ENCODE measurements around the gene HIPK2. TPM values are rescaled to one million over a fixed set of nuclear protein-coding genes. Genes with fewer than 3 reads are reported as not detected.

Gene HIPK2
- polyA plus RNA-seq, 2 of the 4 experiments (the other 2 are of a cell fraction): 11.3 to 12.1 TPM

DNA sequence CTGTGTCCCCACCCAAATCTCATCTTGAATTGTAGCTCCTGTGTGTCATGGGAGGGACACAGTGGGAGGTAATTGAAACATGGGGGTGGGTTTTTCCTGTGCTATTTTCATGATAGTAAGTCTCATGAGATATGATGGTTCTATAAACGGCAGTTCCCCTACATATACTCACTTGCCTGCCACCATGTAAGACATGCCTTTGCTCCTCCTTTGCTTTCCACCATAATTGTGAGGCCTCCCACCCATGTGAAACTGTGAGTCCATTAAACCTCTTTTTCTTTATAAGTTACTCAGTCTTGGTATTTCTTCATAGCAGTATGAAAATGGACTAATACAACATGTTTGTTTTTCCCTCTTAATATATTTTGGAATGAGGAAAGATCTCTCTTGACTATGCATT is 26.8 kb upstream of the HIPK2 start (continued):
- TF ChIP-seq SMC3 (IDR thresholded peaks at IDR 0.05) (no peak), CBX2 (IDR thresholded peaks at IDR 0.05; ENCODE audit: borderline replicate concordance, low read depth) (no peak)

DNA sequence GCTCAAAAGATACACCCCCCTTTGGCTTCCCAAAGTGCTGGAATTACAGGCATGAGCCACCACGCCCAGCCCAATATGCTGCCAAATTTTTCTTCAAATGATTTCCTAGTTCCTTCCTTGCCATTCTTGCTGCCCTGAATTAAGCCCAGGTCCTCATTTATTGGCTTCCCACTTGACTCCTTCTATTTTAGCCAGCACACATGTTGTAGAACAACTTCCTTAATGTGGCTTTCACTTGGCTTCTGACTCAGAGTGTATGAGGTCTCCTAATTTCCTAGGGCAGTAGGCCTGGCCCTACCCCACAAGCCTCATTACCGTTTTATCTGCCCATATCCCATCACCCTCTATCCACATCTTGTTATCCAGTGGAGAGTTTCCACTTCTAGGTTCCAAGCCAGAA is 21.8 kb upstream of the HIPK2 start:
- DNase-seq (ENCODE audit: low read depth in 1 of 2, low spot score in 1 of 2) (no peak), ATAC-seq (no peak), FAIRE-seq (no peak)
- Histone ChIP-seq H3K4me3 (no peak overlapping the region), H3K4me1 (no peaks in the 10 kb centered on the region), H3K9me3 (peaks cover 13% of the 10 kb centered on the region), H3K4me2 (no peak overlapping the region), H3K27ac (no peak overlapping the region)
- ChIA-PET POLR2A (interaction anchor here (0.6 kb wide), 1 partner anchor 22 kb away, joined by 5 read pairs; the partner anchor contains the start of gene HIPK2), CTCF (interaction anchor here (2.0 kb wide), 1 partner anchor 12 kb away, joined by 5 read pairs; no protein-coding TSS in a partner anchor)
- TF ChIP-seq ZNF302 (CRISPR knock-in tag; IDR thresholded peaks at IDR 0.05): no peak
- no peak for TF ChIP-seq FOXS1 (CRISPR knock-in tag; IDR thresholded peaks at IDR 0.05)
- TF ChIP-seq, protein P1, sequence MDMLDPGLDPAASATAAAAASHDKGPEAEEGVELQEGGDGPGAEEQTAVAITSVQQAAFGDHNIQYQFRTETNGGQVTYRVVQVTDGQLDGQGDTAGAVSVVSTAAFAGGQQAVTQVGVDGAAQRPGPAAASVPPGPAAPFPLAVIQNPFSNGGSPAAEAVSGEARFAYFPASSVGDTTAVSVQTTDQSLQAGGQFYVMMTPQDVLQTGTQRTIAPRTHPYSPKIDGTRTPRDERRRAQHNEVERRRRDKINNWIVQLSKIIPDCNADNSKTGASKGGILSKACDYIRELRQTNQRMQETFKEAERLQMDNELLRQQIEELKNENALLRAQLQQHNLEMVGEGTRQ (IDR thresholded peaks at IDR 0.05): no peak
- TF ChIP-seq CBX8 (IDR thresholded peaks at IDR 0.05): no peak
- no peak for TF ChIP-seq KDM5A (IDR thresholded peaks at IDR 0.05)
- TF ChIP-seq POLR2A (IDR thresholded peaks at IDR 0.05; ENCODE audit: low read length): no peak
- TF ChIP-seq HOXB13 (CRISPR knock-in tag; IDR thresholded peaks at IDR 0.05; ENCODE audit: low read depth): no peak
- no peak for TF ChIP-seq HEYL (CRISPR knock-in tag; IDR thresholded peaks at IDR 0.05)
- no peak for TF ChIP-seq FOSB (CRISPR knock-in tag; IDR thresholded peaks at IDR 0.05)
- TF ChIP-seq RNF2 (IDR thresholded peaks at IDR 0.05; ENCODE audit: borderline replicate concordance, low read depth): no peak
- no peak for TF ChIP-seq EHF (CRISPR knock-in tag; IDR thresholded peaks at IDR 0.05)
- TF ChIP-seq BHLHE40 (IDR thresholded peaks at IDR 0.05; ENCODE audit: low read depth, low read length): no peak
- no peak for TF ChIP-seq ESRRA (IDR thresholded peaks at IDR 0.05; ENCODE audit: borderline replicate concordance, low read length)
- TF ChIP-seq MAZ (IDR thresholded peaks at IDR 0.05; ENCODE audit: borderline replicate concordance, low read depth, low read length): no peak
- no peak for TF ChIP-seq JUN (IDR thresholded peaks at IDR 0.05)
- TF ChIP-seq HOXA7 (CRISPR knock-in tag; IDR thresholded peaks at IDR 0.05): no peak
- no peak for TF ChIP-seq EP300 (IDR thresholded peaks at IDR 0.05)
- no peak for TF ChIP-seq FOSL2 (IDR thresholded peaks at IDR 0.05)
- no peak for TF ChIP-seq FOSL2 (CRISPR knock-in tag; IDR thresholded peaks at IDR 0.05)
- TF ChIP-seq MYC (IDR thresholded peaks at IDR 0.05; ENCODE audit: borderline replicate concordance, low read length): no peak
- WGBS (ENCODE audit: missing lambda C conversion rate): 83% methylated on average over 2 of the region's 2 CpGs

DNA sequence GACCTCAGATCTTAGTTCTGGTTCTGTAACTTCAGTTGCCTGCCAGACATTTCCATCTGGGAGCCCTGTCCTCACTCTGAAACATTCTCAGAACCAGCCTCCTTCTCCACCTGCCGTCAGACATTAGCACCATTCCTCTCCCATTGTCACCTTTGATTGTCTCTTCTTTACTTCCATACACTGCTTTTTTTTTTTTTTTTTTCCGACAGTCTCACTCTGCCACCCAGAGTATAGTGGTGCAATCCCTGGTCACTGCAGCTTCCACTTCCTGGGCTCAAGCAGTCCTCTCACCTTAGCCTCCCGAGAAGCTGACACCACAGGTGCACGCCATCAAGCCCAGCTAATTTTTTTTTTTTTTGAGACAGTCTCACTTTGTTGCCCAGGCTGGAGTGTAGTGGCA is 21.1 kb upstream of the HIPK2 start:
- H3K9me3 ChIP-seq: peaks cover 10% of the 10 kb centered on the region
- no peak overlapping the region for H3K4me3 ChIP-seq
- FAIRE-seq (no peak), ATAC-seq (no peak), DNase-seq (ENCODE audit: low read depth in 1 of 2, low spot score in 1 of 2) (no peak)
- POLR2A ChIA-PET: no interaction called here
- no peaks in the 10 kb centered on the region for H3K4me1 ChIP-seq
- TF ChIP-seq CBX8 (IDR thresholded peaks at IDR 0.05): no peak
- TF ChIP-seq ZNF302 (CRISPR knock-in tag; IDR thresholded peaks at IDR 0.05): no peak
- TF ChIP-seq NPAS2 (CRISPR knock-in tag; IDR thresholded peaks at IDR 0.05; ENCODE audit: borderline replicate concordance): no peak
- no peak for TF ChIP-seq JUNB (IDR thresholded peaks at IDR 0.05)
- CTCF ChIA-PET: no interaction called here
- 91% methylated on average over 4 of the region's 4 CpGs for WGBS (ENCODE audit: missing lambda C conversion rate)
- no peak overlapping the region for H3K27ac ChIP-seq
- no peak overlapping the region for H3K4me2 ChIP-seq

DNA sequence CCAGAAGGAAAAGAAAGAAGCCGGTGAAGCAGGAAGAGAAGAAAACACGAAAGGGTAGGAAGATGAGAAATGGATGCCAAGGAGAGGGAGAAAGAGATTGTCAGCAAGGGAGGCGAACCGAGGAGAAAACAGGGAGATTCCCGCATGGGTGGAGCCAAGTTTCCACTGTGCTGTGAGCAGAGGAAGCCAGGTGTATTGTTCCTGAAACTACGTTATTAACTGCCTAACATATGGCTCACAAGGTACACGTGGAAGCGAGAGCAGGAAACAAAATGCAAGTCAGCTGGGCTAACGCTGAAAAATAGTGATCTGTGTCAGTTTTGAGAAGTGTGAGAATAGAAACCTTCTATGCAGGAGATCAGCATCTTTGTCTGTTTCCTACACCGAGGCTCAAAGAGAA is 20.4 kb upstream of the HIPK2 start:
- H3K27ac ChIP-seq: no peak overlapping the region
- no peak overlapping the region for H3K4me2 ChIP-seq
- ATAC-seq: no peak

More for the DNA sequence above, 20.4 kb upstream of the HIPK2 start:
- no peak overlapping the region for H3K4me3 ChIP-seq
- WGBS (ENCODE audit: missing lambda C conversion rate): 86% methylated on average over 10 of the region's 10 CpGs
- DNase-seq (ENCODE audit: low read depth in 1 of 2, low spot score in 1 of 2): no peak
- H3K9me3 ChIP-seq: peaks cover 3% of the 10 kb centered on the region; the same call in 2 of the 3 replicates
- TF ChIP-seq BHLHE40 (IDR thresholded peaks at IDR 0.05; ENCODE audit: low read depth, low read length): no peak
- ChIA-PET POLR2A (no interaction called here), CTCF (interaction anchor here (1.0 to 1.6 kb wide), 2 partner anchors 14 to 46 kb away, joined by 3 to 4 read pairs; no protein-coding TSS in a partner anchor)
- no peaks in the 10 kb centered on the region for H3K4me1 ChIP-seq
- no peak for FAIRE-seq

Measured in A549 (cell line).